Measurements from ENCODE around the gene SMARCA1. TPM values are rescaled to one million over a fixed set of nuclear protein-coding genes. Genes with fewer than 3 reads are reported as not detected.

Gene SMARCA1
- total and polyA plus RNA-seq, 10 of the 15 experiments (the other 5 are each of a cell fraction or from before 2014, with no cell fraction given): 0.02 to 0.31 (median 0.08) TPM; not detected in 3

DNA sequence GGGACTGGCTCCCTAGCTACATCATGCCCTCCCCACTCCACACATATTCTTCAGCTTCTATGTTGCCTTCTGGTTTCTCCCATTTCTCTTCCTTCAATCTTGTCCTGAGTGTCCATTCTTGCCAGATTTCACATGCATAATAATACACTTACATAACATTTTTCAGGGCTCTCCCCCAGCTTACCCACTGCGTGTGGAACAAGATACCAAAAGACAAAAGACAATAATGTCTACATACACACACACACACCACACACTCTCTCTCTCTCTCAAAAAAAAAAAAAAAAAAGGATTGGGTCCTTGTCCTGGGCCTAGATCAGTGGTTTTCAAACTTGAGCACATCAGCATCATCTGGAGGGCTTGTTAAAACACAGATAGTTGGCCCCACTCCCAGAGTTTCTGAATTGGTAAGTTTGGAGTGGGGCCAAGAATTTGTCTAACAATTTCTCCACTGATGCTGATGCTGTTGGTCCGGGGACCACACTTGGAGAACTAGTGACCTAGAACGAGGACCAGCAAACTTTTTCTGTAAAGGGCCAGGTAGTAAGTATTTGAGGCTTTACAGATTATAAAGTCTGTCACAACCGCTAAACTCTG, 6.5 kb upstream of the SMARCA1 start:
- CTCF ChIA-PET: no interaction called here
- H3K9ac ChIP-seq (ENCODE audit: control insufficient read depth, insufficient read depth, low read length): no peak overlapping the region
- no peak overlapping the region for H2AFZ ChIP-seq (ENCODE audit: control insufficient read depth, low read depth, low read length)
- FAIRE-seq (no peak), DNase-seq (ENCODE audit: low read depth, low spot score) (no peak), ATAC-seq (no peak)
- no peaks in the 10 kb centered on the region for H3K27me3 ChIP-seq (replicated peaks in 1 of 2; ENCODE audit: control insufficient read depth in 2 of 2, insufficient read depth in 2 of 2, low read length in 1 of 2)
- no peak overlapping the region for H3K27ac ChIP-seq (ENCODE audit: control insufficient read depth, insufficient read depth)
- H3K4me2 ChIP-seq (ENCODE audit: control insufficient read depth, insufficient read depth): no peak overlapping the region
- H3K4me1 ChIP-seq (ENCODE audit: control insufficient read depth, insufficient read depth, low read length): no peaks in the 10 kb centered on the region
- WGBS (ENCODE audit: insufficient coverage, insufficient replicate concordance, low lambda C conversion rate, missing lambda C conversion rate): 40% methylated on average over 4 of the region's 4 CpGs
- H4K20me1 ChIP-seq (ENCODE audit: control insufficient read depth, insufficient read depth): no peaks in the 10 kb centered on the region
- no peak overlapping the region for H3K4me3 ChIP-seq
- RAD21 ChIA-PET (ENCODE audit: unreplicated experiment): no interaction called here
- POLR2A ChIA-PET: no interaction called here
- intact Hi-C loops (cut with micrococcal nuclease; ENCODE audit: unreplicated experiment): no loop called here
- no TSS peak for BruUV-seq (replicated peaks)
- no peaks in the 10 kb centered on the region for H3K36me3 ChIP-seq (ENCODE audit: control insufficient read depth in 2 of 2, insufficient read depth in 2 of 2, low read length in 1 of 2)
- no peaks in the 10 kb centered on the region for H3K79me2 ChIP-seq (ENCODE audit: control insufficient read depth, insufficient read depth, low read length)
- H3K9me3 ChIP-seq (replicated peaks; ENCODE audit: control insufficient read depth, insufficient read depth, low read length): no peaks in the 10 kb centered on the region
- SMC1A ChIA-PET (ENCODE audit: uncharacterized antibody, unreplicated experiment): no interaction called here
- in situ Hi-C loops (cut with MboI): no loop called here
- no peak for TF ChIP-seq SIX5 (IDR thresholded peaks at IDR 0.05; ENCODE audit: low read depth, low read length, severe bottlenecking)
- TF ChIP-seq IRF3 (IDR thresholded peaks at IDR 0.05): no peak
- TF ChIP-seq HSF1 (IDR thresholded peaks at IDR 0.05; ENCODE audit: low read depth, low read length): no peak
- TF ChIP-seq ZNF207 (IDR thresholded peaks at IDR 0.05; ENCODE audit: borderline replicate concordance): no peak
- TF ChIP-seq BMI1 (IDR thresholded peaks at IDR 0.05; ENCODE audit: borderline replicate concordance): no peak
- TF ChIP-seq, protein P1, sequence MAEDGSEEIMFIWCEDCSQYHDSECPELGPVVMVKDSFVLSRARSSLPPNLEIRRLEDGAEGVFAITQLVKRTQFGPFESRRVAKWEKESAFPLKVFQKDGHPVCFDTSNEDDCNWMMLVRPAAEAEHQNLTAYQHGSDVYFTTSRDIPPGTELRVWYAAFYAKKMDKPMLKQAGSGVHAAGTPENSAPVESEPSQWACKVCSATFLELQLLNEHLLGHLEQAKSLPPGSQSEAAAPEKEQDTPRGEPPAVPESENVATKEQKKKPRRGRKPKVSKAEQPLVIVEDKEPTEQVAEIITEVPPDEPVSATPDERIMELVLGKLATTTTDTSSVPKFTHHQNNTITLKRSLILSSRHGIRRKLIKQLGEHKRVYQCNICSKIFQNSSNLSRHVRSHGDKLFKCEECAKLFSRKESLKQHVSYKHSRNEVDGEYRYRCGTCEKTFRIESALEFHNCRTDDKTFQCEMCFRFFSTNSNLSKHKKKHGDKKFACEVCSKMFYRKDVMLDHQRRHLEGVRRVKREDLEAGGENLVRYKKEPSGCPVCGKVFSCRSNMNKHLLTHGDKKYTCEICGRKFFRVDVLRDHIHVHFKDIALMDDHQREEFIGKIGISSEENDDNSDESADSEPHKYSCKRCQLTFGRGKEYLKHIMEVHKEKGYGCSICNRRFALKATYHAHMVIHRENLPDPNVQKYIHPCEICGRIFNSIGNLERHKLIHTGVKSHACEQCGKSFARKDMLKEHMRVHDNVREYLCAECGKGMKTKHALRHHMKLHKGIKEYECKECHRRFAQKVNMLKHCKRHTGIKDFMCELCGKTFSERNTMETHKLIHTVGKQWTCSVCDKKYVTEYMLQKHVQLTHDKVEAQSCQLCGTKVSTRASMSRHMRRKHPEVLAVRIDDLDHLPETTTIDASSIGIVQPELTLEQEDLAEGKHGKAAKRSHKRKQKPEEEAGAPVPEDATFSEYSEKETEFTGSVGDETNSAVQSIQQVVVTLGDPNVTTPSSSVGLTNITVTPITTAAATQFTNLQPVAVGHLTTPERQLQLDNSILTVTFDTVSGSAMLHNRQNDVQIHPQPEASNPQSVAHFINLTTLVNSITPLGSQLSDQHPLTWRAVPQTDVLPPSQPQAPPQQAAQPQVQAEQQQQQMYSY (CRISPR knock-in tag; IDR thresholded peaks at IDR 0.05): no peak
- TF ChIP-seq YY1 (IDR thresholded peaks at IDR 0.05; ENCODE audit: low read depth, low read length): no peak
- no peak for TF ChIP-seq NR2C1 (IDR thresholded peaks at IDR 0.05)
- TF ChIP-seq, protein P2, sequence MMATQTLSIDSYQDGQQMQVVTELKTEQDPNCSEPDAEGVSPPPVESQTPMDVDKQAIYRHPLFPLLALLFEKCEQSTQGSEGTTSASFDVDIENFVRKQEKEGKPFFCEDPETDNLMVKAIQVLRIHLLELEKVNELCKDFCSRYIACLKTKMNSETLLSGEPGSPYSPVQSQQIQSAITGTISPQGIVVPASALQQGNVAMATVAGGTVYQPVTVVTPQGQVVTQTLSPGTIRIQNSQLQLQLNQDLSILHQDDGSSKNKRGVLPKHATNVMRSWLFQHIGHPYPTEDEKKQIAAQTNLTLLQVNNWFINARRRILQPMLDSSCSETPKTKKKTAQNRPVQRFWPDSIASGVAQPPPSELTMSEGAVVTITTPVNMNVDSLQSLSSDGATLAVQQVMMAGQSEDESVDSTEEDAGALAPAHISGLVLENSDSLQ (IDR thresholded peaks at IDR 0.05): no peak
- TF ChIP-seq POLR2AphosphoS5 (IDR thresholded peaks at IDR 0.05; ENCODE audit: low read length): no peak
- no peak for TF ChIP-seq PBX3 (IDR thresholded peaks at IDR 0.05; ENCODE audit: insufficient replicate concordance, low read depth, low read length)
- TF ChIP-seq, protein P3, sequence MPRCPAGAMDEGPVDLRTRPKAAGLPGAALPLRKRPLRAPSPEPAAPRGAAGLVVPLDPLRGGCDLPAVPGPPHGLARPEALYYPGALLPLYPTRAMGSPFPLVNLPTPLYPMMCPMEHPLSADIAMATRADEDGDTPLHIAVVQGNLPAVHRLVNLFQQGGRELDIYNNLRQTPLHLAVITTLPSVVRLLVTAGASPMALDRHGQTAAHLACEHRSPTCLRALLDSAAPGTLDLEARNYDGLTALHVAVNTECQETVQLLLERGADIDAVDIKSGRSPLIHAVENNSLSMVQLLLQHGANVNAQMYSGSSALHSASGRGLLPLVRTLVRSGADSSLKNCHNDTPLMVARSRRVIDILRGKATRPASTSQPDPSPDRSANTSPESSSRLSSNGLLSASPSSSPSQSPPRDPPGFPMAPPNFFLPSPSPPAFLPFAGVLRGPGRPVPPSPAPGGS (IDR thresholded peaks at IDR 0.05; ENCODE audit: borderline replicate concordance, insufficient read depth, low read depth, low read length, poor library complexity, severe bottlenecking): no peak
- no peak for TF ChIP-seq MXI1 (IDR thresholded peaks at IDR 0.05; ENCODE audit: low read depth, low read length)
- no peak for TF ChIP-seq CREM (IDR thresholded peaks at IDR 0.05; ENCODE audit: low read depth)

Data from GM12878 (cell line).